ENCODE measurements around the gene IL19.

IL19 gene

DNA sequence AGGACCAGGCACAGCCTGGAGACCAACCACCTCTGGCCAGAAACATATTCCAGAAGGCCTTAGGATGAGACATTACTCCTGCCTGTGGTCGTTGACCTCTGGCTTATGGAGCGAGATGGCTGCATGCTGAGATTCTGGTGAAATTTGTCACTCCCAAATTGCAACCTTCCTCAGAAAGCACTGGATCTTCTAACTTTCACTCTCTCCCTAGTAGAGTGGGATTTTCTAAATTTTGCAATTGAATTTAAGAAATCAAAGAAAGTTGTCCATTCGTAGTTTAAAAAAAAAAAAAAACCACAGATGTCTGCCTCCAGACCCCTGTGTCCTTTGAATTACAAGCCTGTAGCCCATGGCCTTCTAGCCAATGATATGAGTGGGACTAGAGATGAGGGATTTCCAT is 30.3 kb downstream of the IL19 start:
- no peak for DNase-seq (ENCODE audit: low spot score)

DNA sequence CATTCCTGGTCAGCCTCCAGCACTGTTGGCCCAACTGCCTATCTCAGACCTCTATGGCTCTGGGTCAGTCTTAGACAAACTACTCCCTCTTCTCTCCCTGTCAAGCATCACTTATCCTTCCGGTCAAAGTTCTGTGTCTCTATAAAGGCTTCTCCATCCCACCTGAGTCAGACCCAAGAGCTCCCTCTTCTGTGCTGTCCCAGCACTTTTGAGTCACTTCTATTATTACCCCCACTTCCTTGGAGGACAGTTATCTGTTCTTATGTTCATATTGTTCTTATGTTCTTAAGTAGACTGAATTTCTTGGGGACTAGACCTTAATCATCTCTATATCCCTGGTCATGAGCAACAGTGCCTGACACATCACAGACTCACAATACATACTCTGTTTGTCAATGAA is 30.9 kb downstream of the IL19 start:
- no peak for DNase-seq (ENCODE audit: low spot score)

DNA sequence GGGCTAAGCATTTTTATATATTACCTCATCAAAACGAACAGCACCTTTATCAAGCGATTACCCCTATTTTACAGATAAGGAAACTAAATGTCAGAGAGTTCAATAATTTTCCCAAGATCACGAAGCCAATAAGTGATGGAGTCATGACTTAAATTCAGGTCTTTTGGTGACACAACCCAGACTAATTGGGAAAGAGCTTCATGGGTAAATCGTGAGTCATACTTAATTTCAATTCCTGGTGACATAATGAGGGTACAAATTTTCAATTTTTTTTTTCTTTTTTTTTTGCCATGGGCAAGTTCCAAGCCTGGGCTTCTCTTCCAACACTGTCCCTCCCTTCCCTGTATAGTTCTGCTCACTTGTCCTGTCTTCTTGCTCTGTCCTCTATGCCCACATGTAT is 31.8 kb downstream of the IL19 start:
- no peak for DNase-seq (ENCODE audit: low spot score)

DNA sequence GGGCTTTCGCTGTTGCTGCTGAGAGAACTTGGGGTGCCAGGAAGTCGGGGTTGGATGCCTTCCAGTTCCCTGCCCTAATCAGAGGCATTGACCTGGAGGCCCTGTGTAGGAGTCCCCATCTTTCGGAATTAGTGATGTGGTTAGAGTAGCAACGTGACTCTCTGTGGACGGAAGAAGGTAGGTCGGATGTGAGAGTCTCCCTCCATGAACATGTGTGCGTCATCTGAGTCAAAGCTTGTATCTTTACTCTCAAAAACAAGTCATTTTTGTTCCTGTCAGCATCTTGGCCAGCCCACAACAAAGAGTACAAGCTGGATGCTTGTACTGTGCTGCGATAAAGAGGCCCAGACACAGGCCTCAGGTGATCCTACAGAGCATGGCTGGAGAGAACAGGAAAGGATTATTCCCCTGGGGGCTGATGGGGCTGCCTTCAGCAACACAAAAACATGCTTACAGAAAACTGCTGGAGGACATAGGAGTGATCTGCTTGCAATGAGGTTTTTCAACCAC is 32.7 kb downstream of the IL19 start:
- DNase-seq (ENCODE audit: low spot score) = no peak

- DNase-seq (ENCODE audit: low spot score) = no peak
Measured at GRCh38 chr1:206804156-206804737, 33.7 kb downstream of the IL19 start.

GRCh38 chr1:206805357-206805756 is 34.8 kb downstream of the IL19 start:
- no peak for DNase-seq (ENCODE audit: low spot score)

DNA sequence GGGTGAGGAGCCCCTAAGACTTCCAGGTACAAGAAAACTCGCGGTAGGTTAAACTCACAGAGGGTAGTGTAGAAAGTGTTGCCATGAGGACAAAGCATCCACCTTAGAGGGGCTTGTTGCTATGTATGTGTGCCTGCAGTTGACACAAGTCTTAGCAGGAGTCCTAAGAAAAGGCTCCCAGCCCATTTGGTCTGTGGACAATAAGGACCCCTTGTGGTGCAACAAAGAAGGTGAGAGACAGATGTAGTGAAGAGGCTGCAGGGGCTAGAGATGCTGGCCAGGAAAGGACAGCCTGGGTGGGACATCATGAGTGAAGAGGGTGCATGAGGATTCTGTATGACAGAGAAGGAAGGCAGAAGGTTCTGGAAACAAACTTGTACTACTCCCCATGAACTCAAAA is 38.0 kb downstream of the IL19 start:
- no peak for DNase-seq (ENCODE audit: low spot score)

GRCh38 chr1:206809504-206810084 is 39.0 kb downstream of the IL19 start:
- no peak for DNase-seq (ENCODE audit: low spot score)

- no peak for DNase-seq (ENCODE audit: low spot score)
Measured at GRCh38 chr1:206812471-206812870, 41.9 kb downstream of the IL19 start.

GRCh38 chr1:206814716-206815341 is 44.3 kb downstream of the IL19 start:
- no peak for DNase-seq (ENCODE audit: low spot score)

GRCh38 chr1:206816390-206817287 is 46.1 kb downstream of the IL19 start:
- no peak for DNase-seq (ENCODE audit: low spot score)

DNA sequence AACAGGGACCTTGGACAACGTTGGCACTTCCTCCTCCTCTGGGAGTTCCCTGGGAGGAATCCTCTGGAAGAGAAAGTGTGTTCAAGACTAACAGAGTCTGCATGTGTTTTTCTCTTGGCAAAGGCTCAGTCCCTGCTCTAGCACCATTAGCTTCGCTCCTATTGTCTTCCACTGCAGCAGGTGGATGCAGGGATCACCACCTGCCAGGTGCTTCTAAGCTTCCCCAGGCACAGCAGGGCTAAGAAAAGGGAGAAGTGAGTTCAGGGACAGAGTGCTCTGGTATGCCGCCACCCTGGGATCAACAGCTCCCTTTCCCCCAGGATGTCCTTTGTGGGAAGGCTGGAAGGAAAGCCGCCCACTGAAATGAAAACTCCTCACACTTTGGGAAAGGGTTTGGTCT is 50.9 kb downstream of the IL19 start:
- no peak for DNase-seq (ENCODE audit: low spot score)

- DNase-seq (ENCODE audit: low spot score) = no peak
Measured at GRCh38 chr1:206823727-206824126, 53.2 kb downstream of the IL19 start.

DNA sequence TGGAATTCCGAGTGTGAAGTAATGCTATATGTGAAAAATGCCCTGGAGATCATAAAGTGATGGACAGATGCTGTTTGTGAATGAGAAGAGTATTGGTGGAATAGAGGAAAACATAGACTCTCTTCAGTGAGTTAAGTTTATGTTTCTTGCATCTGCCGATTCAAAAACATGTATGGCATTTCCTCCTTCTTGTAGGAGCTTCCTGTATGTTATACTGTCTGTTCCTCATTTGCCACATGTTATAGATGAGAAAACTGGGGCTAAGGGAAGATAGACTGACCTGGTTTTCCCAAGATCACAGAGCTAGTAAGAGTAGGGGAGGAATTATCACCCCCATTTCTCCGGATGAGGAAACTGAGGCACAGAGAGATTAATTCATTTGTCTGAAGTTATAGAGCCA is 53.8 kb downstream of the IL19 start:
- DNase-seq (ENCODE audit: low spot score) = no peak

DNA sequence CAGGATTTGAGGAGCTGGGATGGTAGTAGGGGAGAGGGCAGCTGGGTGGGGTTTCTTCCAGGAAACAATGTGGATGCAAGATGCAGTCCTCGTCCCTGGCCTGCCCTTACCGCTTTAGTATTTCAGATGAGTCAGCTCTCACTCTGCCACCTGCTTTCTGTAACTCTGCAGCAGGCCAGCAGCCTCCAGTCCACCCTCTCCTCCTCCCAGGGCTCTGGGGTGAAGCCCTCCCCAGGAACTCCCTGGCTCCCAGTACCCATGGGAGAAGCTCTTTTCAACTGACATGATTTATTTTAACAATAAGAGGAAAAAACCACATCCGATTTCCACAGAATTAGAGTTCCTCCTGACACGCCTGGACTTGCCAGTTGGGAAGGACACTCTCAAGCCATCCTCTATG is 55.8 kb downstream of the IL19 start:
- no peak for DNase-seq (ENCODE audit: low spot score)

- DNase-seq (ENCODE audit: low spot score) = no peak
Measured at GRCh38 chr1:206828061-206828460, 57.5 kb downstream of the IL19 start.

GRCh38 chr1:206828765-206829164 is 58.2 kb downstream of the IL19 start:
- DNase-seq (ENCODE audit: low spot score) = no peak

DNA sequence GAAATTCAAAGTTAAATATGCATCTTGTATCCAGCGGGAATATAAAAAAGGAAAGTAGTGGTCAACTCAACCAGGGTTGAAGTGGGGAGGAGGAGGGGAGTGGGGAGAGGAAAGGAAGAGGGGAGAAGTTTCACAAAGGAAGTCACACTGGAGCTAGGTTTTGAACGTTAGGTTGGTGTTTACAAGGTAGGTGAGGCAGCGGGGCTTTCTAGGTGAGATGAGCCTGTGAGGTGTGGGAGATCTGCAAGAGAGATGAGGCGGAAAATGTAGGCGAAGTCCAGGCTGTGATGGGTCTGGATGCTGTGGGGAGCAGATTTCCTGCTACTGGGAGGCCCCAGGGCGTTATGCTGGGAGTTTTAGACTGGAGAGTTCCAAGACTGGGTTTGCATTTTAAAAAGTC is 58.7 kb downstream of the IL19 start:
- no peak for DNase-seq (ENCODE audit: low spot score)

DNA sequence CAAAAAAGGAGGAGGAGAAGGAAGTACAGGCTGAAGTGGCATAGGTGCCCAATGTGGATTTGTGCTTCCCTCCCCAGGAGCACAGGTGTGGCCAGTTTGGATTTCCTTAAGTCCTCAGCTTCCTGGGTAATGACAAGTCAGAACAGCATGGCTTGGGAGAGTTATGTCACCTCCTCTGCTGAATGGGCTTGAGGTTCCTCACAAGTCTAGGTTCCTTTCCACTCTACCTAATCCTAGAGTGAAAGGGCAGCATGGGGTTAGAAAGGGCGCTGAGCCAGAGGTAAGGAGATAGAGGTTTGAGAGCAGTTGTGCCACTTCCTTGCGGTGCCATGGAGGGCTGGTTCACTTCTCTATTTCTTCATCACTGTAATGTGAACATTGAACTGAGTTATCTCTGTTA is 59.3 kb downstream of the IL19 start:
- peak; percentile 8 for DNase-seq (ENCODE audit: low spot score)

GRCh38 chr1:206831650-206832049 is 61.1 kb downstream of the IL19 start:
- no peak for DNase-seq (ENCODE audit: low spot score)

DNA sequence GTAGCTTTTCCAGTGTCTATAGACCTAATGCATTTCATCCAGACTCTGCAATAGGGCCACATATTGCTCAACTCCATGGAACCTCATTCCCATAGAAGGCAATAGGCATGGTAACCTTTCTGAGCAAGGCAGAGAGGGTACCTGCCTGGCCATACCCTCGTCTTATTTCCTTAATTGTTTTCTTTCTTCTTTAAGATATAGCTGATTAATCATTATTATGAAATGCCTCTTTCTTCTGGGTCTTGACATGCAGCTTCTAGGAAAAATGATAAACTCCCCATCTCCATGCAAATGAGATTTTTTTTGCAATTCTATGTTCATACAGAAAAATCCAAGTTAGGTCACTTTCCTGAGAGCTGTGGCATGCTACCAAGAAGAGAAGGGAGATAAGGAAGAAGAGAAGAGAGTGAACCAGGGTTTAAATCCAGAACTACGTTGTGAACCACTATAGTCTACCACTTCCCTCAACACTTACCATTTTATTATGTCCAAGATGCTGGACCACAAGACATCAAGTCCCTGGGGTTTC is 61.8 kb downstream of the IL19 start:
- no peak for DNase-seq (ENCODE audit: low spot score)

GRCh38 chr1:206833106-206833680 is 62.6 kb downstream of the IL19 start:
- no peak for DNase-seq (ENCODE audit: low spot score)

Data from LoVo (cell line).